CD1c-positive myeloid dendritic cell (primary cell): Measurements from ENCODE around the gene HS3ST6.
"Not testable (repeated sequence)": the region's sequence is repeated elsewhere in the genome, so short reads cannot be mapped to it uniquely, and the experiment has no call there.

Experiments used
- DNase-seq: peaks from one replicate; pipeline ENCODE4 v3.0.0-alpha.2; 2016; ENCODE audit errors: extremely low spot score

Gene HS3ST6

DNA sequence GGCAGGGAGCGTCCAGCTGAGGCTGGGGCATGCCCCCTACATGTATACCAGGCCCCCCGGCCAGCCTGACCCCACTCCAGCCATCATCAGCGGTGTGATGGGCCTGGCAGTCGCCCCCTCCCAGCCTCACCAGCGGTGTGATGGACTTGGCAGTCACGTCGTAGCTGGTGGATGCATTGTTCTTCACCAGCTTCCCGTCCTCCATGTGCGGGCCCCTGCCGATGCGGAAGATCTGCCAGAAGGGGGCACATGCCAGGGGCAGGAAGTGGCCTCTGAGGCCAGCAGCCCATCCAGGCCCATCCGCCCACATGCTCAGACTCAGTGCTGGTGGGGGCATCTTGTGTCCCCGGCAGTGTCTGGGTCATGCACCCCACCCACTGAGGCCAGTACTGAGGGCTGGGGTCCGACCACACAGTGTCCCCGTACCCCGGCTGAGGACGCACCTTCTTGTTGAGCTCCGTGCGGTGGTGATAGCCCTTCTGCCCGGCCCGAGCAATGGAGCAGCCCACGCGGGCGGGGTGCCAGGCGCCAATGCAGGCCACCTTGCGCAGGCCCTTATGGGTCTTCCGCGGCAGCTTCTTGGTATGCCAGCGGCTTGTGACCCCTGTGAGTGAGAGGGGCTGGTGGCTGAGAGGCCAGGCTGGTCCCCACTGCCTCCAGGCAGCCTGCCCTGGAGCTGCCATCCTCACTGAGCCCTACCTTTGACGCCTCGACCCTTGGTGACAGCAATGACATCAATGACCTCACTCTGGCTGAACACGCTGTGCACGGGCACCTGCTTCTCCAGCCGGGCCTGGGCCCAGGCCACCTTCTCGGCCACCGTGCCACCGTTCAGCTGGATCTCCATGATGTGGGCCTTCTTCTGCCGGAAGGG is 28.5 kb upstream of the HS3ST6 start:
- DNase-seq: no peak

DNA sequence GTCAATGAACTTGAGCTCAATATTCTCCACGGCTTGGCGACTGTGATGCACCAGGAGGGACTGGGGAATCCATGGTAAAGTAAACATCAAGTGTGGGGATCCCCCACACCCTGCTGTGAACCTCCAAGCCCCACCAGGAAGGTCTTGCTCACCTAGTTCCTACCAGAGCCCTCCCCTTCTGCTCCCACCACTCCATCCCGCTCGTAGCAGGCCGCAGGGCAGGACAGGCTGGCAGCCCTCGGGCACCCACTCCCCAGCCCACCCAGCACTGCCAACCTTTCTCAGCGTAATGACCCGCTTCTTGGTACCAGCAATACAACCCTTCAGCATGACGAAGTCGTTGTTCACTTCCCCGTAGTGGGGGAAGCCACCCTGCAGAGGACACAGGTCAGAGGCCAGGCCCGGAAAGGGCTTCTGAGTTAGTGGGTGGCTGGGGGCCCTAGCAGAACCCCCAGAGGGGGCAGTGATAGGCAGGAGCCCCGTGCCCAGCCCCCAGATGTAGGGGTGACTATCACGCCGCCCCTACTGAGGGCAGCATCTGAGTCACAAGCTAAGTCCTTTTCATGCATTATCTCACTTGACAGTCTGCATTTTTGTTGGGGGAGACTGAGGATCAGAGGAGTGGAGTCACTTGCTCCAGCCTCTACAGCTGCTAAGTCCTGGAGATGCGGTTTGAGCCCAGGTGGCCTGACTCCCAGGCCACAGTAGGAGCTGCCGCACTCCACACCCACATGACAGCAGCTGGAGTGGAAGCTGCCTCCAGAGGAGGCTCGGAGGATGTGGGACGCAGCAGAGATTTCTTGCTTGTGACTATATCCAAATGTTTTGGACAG is 27.6 kb upstream of the HS3ST6 start:
- no peak for DNase-seq

DNA sequence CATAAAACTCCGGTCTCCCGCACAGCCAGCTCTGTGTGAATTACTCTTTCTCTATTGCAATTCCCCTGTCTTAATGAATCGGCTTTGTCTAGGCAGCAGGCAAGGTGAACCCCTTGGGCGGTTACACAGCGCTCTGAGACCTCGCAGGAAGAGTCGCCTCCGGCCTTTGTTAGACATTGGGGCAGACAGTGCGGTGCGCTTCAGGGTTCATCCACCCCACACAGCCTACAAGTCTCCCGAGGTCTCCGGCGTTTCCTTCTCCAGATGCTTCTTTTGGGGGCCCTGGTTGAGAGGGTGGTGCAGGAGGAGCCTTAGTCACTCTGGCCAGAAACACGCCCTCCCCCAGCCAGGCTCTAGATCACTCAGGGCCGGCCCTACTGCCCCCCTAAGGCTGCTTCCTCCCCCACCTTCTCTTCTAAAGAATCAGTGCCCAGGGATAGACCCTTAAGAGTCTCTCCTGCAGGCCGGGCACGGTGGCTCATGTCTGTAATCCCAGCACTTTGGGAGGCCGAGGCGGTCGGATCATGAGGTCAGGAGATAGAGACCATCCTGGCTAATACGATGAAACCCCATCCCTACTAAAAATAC is 26.5 kb upstream of the HS3ST6 start:
- DNase-seq: no peak

DNA sequence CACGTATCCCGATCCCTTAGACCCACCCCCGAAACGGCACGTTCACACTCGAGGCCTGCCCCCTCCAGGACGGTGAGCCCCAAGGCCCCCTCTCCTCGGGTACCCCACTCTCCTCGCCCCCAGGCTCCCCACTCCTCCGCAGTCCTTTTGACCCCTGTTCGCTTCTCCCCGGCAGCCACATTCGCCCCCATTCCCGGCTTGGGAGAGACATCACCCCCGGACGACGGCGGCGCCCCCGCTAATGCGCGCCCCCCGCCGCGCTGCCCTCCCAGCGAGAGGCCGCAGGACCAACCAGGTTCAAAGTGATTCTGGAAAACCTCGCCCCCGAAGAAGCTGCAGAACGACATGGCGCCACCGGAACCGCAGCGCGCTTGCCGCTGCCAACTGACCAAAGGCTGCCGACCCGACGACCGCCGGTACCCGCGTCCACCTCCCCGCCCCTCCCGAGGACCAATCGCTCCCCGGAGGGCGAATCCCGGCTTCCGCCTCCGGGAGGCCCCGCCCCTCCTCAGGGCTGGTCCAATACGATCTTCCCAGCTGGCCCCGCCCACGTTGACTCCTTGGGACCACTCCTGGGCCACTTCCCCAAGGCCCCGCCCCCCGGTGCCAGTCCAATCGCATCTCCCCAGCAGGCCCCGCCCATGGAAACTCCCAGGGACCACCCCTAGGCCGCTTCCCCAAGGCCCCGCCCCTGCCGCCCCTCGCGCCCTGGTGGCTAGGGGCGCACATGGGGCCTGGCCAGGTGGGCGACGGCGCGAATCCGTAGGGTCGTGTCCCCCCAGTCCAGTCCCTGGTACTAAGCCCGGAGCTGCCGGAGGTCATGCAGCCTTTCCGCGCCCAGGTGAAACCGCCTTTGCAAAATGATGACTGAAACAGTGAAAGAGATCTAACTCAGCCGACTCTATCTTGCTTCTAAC is 24.9 kb upstream of the HS3ST6 start, which contains the start of gene MSRB1:
MSRB1 (minus strand) TSS at position 390 of the 917 bp plus-strand sequence; CDS start at position 347, 43 bp downstream.
- DNase-seq: peak; percentile 100

DNA sequence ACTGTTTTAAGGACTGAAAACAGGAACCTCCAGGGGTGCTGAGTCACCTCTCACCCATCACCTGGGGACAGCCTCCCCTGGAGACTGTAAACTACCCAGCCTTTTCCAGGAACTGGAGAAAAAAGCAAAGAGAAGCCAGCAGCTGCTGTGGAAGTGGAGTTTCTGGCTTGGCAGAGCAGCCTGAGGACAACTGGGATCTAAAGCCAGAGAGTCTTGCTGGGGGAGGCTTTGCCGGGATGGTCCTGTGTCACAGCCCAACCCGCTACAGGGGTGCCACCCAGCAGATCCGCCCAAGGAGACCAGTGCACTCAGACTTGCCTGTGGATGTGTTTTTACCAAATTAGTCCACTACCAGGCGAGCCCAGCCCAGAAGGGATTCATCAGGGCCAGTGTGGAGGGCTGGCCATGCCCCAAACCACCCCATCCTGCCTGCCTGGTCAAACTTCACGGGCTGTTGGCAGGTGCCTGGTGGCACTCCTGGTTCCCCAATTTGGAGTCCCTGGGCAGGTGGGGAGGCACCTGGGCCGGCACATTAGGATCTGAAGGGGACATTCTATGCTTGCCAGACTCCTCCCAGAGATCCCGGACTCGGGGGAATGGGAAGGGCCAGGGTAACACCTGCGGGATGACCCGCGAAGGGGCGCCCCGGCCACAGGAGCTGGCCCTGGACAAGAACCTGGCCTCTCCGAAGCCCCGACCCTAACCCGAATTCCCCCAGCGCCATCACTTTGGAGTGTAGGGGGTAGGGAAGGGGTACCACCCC is 24.0 kb upstream of the HS3ST6 start:
- DNase-seq: peak; percentile 81

DNA sequence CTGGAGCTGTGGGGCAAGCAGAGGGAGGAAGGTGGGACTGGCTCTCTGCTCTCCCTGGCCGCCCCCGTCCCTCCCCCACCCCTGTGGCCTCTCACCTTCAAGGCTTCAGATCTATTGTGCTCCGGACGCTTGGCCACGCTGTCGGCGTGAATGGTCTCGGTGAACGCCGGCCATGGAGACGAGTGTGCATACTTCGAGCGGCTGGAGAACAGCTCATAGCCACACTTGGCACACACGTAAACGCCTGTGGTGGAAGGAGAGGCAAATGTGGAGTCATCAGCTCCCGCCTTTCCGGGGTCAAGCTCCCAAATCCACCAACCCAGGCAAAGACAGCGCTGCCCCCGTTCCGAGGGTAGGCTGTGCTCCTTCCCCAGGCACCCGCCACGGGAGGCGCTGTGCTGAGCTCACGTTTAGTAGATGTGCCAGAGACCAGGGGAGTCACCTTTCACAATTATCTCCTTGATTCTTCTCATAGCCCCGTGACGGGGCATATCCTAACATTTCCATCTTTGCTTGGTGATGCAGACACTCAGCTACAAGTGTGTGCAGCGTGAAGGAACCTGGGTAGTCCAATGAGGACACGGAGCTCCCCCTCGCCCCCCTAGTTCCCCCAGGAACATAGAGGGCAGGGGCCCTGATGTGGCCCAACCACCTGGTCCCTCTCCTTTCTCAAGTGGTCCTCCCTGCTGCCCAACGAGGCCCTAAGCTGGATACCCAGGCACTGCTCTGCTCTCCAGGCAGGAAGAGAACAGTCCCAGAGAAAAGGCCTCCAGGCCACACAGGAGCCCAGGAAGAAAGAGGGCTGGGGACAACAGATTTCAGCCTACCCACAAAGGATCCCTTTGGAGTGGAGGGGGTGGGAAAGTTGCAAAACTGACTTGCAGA is 23.2 kb upstream of the HS3ST6 start:
- no peak for DNase-seq

DNA sequence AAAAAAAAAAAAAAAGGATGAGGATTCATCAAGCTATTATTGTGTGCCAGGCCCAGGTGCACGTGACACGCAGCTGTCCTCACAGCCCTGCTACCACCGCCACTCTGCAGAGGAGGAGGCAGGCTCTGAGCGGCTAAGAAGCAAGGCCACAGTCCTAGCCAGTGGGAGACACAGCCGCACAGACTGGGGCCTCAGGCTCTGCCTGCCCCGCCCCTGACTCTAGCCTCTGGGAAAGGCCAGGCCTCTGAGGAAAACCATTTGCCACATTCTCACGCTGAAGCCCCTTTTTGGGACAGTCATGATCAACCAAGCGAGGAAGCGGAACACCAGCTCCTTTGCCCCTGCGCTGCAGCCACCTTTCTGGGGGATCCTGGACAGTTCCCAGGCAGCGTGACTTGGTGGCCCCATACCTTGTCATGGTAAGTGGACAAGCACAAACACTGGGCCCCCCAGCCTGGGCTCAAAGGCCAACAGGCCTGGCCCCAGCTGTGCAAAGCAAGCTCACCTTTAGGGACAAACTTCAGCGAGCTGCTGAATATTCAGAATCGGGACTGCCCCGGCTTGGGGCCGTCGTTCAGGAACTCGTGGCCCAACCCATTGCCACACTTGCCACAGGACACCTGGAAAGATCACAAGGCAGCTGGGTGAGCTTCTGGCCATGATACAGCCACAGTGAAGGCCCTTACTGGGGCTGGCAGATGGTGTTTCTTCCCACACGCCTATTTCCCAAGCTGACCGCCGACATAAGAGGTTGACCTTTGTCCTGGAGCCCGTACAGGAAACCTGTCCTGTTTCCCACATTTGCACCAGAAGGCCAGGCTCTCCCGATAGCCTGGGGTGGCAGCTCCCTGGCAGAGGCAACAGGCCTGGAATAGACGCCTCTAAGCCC is 22.3 kb upstream of the HS3ST6 start:
- DNase-seq: peak; percentile 4

DNA sequence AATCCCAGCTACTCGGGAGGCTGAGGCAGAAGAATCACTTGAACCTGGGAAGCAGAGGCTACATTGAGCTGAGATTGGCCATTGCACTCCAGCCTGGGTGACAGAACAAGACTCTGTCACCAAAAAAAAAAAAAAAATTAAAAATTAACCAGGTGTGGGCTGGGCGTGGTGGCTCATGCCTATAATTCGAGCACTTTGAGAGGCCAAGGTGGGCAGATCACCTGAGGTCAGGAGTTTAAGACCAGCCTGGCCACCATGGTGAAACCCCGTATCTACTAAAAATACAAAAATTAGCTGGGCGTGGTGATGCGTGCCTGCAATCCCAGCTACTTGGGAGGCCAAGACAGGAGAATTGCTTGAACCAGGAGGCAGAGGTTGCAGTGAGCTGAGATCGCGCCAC is 21.6 kb upstream of the HS3ST6 start:
- not testable (repeated sequence) for DNase-seq

DNA sequence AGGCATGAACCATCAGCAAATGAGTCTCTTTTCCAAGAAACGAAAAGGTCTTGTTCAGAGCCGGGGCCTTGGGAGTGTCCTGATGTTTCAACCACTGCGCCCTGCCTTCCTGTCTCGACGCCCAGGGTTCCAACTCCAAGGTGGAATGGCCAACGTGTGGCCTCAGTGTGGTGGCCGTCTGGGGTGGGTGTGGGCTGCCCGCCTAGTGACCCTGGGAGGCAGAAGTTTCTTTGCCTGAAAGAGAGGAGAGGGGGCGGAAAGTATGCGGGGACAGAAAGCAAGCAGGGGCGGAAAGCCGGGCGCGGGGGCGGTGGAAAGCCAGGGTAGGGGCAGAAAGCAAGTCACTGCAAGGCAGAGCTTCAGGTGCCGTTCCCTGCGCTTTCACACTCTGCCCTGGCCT is 20.7 kb upstream of the HS3ST6 start:
- DNase-seq: no peak

DNA sequence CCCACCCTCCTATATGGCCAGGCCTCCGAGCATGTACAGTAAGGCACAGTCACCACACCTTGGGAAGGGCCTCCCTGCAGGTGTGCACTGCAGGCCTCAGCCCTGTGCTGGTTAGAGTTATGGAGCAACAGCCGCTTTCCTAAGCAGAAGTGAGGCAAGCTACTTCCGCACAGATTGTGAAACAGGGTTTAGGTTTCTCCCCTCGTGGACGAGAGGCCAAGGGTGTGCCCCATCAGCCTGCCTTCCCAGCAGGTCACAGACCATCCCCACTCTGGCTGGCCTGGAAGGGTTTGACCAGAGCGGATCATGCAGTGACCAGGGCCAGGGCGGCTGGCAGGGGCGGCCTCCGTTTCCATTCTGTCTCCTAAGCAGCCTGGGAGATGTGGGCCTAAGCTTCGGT is 20.1 kb upstream of the HS3ST6 start:
- peak; percentile 80 for DNase-seq

DNA sequence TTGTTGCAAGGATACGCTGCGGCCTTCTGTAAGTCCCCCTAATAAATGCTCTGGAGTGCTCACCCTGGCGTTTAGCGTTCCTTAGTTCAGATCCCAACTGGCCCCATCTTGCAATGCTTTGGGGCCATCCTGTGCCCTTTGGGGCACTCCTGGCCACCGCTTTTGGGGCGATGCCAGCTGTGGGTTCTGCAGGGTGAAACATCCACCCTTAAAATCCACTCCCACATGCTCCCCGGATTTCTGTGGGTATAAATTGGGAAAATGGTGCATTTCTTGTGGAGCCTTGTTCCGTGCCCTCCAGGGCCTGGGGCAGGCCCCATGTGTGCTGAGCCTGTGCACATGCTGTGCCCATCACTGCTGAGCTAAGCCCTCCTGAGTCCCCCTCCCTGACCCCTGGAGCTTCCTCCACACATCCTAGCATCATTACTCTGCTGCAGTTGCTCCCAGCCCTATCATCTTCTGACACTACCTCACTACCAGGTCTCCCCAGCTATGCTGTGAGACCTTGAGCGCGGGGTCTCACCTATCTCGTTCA is 18.8 kb upstream of the HS3ST6 start:
- DNase-seq: no peak

DNA sequence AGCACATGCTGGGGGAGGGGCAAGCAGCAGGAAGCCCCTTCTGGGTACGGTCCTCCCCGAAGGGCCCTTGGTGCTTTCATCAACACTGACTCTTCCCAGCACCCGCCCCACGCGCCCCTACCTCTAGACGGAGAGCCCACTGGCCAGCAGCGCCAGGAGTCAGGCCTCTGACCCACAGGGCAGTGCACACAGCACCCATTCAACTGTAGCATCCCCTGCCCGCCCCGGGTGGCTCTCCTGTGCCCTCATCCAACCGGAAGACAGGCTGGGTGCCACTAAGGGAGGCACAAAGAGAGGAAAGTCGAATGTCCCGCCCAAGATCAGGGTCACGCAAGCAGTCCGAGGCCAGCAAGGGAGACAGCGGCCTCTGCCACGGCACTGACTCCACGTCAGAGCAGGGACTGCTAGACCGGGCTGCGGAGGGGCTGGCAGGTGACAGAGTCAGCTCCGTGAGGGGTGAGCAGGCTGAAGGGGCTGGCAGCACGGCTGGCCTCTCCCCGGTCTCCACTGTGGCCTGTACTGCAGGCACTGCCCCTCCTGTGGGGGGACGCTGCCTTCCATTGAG is 15.0 kb upstream of the HS3ST6 start:
- DNase-seq: no peak

DNA sequence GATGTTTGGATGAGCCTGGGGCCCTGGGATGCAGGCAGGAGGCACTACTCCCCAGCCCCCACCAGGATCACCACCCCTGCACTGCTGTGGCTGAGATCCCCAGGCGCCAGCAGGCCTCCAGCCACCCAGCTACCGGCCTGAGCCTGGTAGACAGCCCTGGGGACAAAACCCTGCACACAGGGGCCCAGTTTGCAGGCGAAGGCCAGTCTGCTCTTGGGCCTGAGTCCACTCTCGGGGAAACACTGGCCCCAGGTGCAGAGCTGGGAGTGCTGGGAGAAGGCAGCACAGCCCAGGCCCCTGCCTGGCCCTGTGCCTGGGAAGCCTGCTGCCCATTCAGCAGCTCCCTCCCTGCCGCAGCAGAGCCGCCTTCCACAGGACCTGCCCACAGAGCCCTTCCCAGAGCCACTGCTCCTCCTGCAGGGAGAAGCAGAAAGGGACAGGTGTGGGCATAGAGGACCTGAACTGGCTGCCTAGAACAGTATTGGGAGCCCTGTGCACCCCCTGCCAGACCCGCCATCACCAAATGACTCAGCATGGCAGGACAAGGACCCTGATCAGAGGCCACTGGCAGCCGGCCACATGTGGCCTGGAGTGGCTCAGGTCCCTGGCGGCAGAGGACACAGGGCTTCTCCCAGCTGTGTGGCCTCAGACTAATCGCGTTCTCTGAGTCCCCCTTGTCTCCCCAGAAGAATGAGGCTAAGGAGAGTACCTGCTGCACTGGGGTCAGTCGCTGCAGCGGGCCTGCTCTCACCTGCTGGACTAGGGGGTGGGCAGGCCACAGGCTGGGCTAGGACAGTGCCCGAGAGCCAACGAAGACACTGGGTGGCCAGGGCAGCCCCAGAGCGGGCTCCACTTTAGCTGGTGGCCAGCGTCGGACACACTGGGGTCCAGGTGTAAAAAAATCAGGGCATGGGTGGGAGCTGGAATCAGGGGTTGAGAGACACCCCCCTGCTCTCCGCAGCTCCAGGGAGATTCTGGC is 14.1 kb upstream of the HS3ST6 start:
- DNase-seq: no peak

DNA sequence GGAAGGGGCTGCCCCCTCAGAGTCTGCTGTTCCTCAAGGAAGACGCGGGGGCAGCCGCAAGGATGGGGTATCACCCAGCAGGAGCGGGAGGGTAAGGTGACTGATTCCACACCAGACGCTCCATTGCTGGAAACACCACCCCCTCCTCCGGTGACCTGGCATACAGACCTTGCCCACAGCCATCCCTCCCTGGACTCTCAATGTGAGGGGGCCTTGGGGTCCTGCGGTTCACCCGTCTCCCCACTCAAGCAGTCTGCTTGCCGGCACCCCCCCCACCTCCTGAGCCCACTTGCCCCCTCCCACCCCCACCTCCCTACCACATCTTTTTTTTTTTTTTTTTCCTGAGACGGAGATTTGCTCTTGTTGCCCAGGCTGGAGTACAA is 12.1 kb upstream of the HS3ST6 start:
- no peak for DNase-seq

DNA sequence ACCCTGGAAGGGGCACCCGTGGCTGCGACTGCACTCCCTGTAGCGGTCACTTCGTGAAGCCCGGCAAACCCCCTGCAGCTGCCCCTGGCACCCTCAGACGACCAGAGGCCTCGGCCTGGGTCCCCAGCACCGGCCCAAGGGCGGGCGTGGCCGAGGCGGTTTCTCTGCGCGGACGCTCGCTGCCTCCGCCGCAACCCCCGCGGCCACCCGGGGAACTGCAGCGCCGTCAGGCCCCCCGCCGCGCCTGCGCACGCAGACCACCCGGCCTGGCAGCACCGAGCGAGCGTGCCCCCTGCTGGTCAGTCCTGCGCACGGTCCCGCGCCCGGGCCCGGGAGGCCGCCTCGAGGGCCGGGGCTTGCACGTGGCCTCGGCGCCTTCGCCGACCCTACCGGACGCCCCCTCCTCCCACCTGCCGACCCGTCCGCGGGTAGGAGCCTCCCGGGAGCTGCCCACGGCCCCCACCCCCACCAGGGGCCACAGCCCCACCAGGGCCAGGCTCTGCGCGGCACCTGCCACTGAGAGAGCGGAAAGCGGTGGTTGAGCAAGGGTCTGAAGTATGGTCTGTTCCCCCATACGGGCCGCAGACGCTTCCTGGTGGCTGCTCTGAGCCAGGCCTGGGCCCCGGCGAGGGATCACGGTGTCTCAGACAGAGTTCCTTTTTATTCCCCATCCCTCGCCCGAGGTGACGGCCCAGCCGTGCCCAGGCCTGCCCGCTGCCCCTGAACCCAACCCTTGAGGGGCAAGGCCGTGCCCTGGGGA is 11.5 kb upstream of the HS3ST6 start:
- peak; percentile 94 for DNase-seq

DNA sequence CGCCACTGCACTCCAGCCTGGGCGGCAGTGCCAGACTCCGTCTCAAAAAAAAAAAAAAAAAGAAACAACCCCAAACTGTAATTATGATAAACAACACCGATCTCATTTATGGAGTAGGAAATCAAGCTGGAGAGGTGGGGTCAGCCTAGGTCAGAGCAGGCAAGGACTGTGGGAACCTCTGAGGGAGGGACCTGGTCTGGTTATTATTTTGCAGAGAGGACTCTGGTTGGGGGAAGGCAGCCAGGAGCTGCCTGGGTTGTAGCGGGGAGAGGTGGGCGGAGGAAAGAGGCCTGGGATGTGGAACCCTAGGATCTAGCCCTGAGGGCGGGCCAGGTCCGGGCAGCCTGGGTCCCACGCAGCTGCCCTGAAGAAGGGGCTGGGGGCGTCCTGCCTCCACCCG is 10.9 kb upstream of the HS3ST6 start:
- no peak for DNase-seq
